Measurements from ENCODE around the gene MED27. TPM values are rescaled to one million over a fixed set of nuclear protein-coding genes. Genes with fewer than 3 reads are reported as not detected.
"Not testable (repeated sequence)": the region's sequence is repeated elsewhere in the genome, so short reads cannot be mapped to it uniquely, and the experiment has no call there.

MED27 gene
- total and polyA plus RNA-seq, 2 experiments from 2014 or later: 17.2 to 32.1 TPM

DNA sequence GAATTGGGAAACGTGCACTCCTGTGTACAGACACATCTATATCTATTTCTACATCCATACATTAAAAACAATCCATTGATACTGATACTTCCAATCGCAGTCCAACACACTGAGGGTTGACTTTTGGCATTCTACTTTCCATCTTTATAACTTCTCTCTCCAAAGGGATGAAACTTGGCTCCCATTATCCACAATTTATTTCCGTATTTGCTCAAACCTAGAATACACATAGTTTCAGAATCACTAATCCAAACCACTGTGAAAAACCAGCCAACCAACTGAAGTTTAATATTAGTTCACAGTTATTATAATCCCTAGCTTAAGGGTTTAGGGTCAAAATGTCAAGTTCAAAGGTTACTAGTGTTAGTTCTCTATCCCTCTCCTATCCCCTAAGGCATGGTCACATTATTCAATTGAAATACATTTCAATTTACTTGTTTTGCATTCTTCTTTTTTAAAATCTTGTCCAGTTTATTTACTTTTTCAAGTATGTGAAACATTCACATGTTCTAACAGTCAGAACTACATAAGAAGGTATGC is 156.5 kb downstream of the MED27 start:
- Histone ChIP-seq H2AFZ (no peak overlapping the region), H3K4me2 (no peak overlapping the region), H3K9me3 (ENCODE audit: low read depth) (no peaks in the 10 kb centered on the region), H3K4me1 (ENCODE audit: insufficient read depth) (no peaks in the 10 kb centered on the region), H3K4me3 (no peak overlapping the region), H4K20me1 (ENCODE audit: insufficient read depth, poor library complexity, severe bottlenecking) (no peaks in the 10 kb centered on the region), H3K27ac (no peak overlapping the region), H3K9me2 (replicated peaks; ENCODE audit: insufficient read depth) (no peaks in the 10 kb centered on the region), H3K36me3 (replicated peaks; ENCODE audit: insufficient read depth, low read depth) (no peaks in the 10 kb centered on the region), H3K79me2 (no peaks in the 10 kb centered on the region), H3K27me3 (no peaks in the 10 kb centered on the region)
- DNase-seq (ENCODE audit: low spot score): no peak
- 97% methylated on average over 3 of the region's 3 CpGs for WGBS (ENCODE audit: low lambda C conversion rate, missing lambda C conversion rate)
- TF ChIP-seq EZH2 (IDR thresholded peaks at IDR 0.05; ENCODE audit: borderline replicate concordance): no peak
- TF ChIP-seq, protein P1, sequence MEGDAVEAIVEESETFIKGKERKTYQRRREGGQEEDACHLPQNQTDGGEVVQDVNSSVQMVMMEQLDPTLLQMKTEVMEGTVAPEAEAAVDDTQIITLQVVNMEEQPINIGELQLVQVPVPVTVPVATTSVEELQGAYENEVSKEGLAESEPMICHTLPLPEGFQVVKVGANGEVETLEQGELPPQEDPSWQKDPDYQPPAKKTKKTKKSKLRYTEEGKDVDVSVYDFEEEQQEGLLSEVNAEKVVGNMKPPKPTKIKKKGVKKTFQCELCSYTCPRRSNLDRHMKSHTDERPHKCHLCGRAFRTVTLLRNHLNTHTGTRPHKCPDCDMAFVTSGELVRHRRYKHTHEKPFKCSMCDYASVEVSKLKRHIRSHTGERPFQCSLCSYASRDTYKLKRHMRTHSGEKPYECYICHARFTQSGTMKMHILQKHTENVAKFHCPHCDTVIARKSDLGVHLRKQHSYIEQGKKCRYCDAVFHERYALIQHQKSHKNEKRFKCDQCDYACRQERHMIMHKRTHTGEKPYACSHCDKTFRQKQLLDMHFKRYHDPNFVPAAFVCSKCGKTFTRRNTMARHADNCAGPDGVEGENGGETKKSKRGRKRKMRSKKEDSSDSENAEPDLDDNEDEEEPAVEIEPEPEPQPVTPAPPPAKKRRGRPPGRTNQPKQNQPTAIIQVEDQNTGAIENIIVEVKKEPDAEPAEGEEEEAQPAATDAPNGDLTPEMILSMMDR (IDR thresholded peaks at IDR 0.05; ENCODE audit: poor library complexity): no peak
- no peak for TF ChIP-seq EZH2phosphoT487 (IDR thresholded peaks at IDR 0.05; ENCODE audit: low read depth, severe bottlenecking, unreplicated experiment)

DNA sequence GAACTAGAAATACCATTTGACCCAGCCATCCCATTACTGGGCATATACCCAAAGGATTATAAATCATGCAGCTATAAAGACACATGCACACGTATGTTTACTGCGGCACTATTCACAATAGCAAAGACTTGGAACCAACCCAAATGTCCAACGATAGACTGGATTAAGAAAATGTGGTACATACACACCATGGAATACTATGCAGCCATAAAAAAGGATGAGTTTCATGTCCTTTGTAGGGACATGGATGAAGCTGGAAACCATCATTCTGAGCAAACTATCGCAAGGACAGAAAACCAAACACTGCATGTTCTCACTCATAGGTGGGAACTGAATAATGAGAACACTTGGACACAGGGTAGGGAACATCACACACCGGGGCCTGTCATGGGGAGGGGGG is 158.0 kb downstream of the MED27 start:
- 97% methylated on average over 5 of the region's 5 CpGs for WGBS (ENCODE audit: low lambda C conversion rate, missing lambda C conversion rate)

DNA sequence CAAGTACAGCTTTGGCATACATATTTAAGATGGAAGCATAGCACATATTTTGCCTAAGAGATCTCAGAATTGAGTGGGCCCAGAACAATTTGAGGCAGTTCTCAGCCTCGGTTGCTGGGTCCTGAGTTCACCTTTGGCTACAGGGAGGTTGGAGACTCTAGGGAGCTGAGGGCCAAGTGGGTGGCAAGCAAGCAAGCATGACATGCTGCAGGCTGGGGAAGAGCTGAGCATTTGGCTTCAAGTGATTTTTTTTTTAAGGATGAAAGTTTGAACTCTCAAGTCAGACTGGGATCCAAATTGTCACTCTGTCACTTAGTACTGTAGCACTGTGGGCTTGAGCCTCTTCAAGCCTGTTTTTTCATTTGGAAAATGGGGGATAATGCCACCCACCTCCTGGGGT is 160.5 kb downstream of the MED27 start:
- H3K27me3 ChIP-seq: no peaks in the 10 kb centered on the region
- no peak overlapping the region for H3K27ac ChIP-seq
- no peaks in the 10 kb centered on the region for H3K9me3 ChIP-seq (ENCODE audit: low read depth)
- H3K79me2 ChIP-seq: no peaks in the 10 kb centered on the region
- no peak for DNase-seq (ENCODE audit: low spot score)
- no peaks in the 10 kb centered on the region for H3K9me2 ChIP-seq (replicated peaks; ENCODE audit: insufficient read depth)
- H3K4me2 ChIP-seq: no peak overlapping the region
- no peak for TF ChIP-seq EZH2phosphoT487 (IDR thresholded peaks at IDR 0.05; ENCODE audit: low read depth, severe bottlenecking, unreplicated experiment)
- TF ChIP-seq EZH2 (IDR thresholded peaks at IDR 0.05; ENCODE audit: borderline replicate concordance): no peak
- TF ChIP-seq, protein P1 (IDR thresholded peaks at IDR 0.05; ENCODE audit: poor library complexity): no peak
- no peak overlapping the region for H2AFZ ChIP-seq
- WGBS (ENCODE audit: low lambda C conversion rate, missing lambda C conversion rate): 100% methylated on average over 1 of the region's 1 CpG
- H3K4me1 ChIP-seq (ENCODE audit: insufficient read depth): no peaks in the 10 kb centered on the region
- H4K20me1 ChIP-seq (ENCODE audit: insufficient read depth, poor library complexity, severe bottlenecking): no peaks in the 10 kb centered on the region
- H3K4me3 ChIP-seq: no peak overlapping the region
- no peaks in the 10 kb centered on the region for H3K36me3 ChIP-seq (replicated peaks; ENCODE audit: insufficient read depth, low read depth)

More for the DNA sequence above, 158.0 kb downstream of the MED27 start:
- not testable (repeated sequence) for H3K79me2 ChIP-seq; H4K20me1 ChIP-seq (ENCODE audit: insufficient read depth, poor library complexity, severe bottlenecking); H2AFZ ChIP-seq; H3K4me3 ChIP-seq; H3K36me3 ChIP-seq (replicated peaks; ENCODE audit: insufficient read depth, low read depth); H3K4me2 ChIP-seq; H3K27ac ChIP-seq; H3K9me3 ChIP-seq (ENCODE audit: low read depth); H3K4me1 ChIP-seq (ENCODE audit: insufficient read depth); DNase-seq (ENCODE audit: low spot score); H3K27me3 ChIP-seq; H3K9me2 ChIP-seq (replicated peaks; ENCODE audit: insufficient read depth)

DNA sequence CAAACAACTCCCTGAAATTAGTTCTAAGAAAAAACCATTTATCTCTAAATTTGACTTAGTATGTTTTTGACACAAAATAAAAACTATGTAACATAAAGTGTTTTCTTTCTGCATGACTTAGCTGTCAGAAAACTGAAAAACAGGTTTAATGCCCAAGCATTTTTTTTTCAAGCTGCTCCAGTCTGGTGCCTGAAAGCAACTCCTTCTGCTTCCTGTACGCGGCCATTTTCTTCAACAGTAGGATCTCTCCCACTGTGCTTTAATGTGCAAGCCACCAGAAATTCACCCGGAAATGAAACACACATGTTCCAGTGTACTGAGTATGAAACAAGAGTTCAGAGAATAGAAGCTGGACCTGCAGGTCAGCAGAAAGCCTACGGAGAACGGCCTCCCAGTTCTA is 161.2 kb downstream of the MED27 start:
- H3K27ac ChIP-seq: no peak overlapping the region
- no peak for DNase-seq (ENCODE audit: low spot score)
- no peaks in the 10 kb centered on the region for H3K36me3 ChIP-seq (replicated peaks; ENCODE audit: insufficient read depth, low read depth)
- H3K27me3 ChIP-seq: no peaks in the 10 kb centered on the region
- no peaks in the 10 kb centered on the region for H4K20me1 ChIP-seq (ENCODE audit: insufficient read depth, poor library complexity, severe bottlenecking)
- no peaks in the 10 kb centered on the region for H3K9me3 ChIP-seq (ENCODE audit: low read depth)
- 87% methylated on average over 5 of the region's 5 CpGs for WGBS (ENCODE audit: low lambda C conversion rate, missing lambda C conversion rate)
- no peak overlapping the region for H3K4me2 ChIP-seq
- no peak overlapping the region for H3K4me3 ChIP-seq
- no peak overlapping the region for H2AFZ ChIP-seq
- no peaks in the 10 kb centered on the region for H3K79me2 ChIP-seq
- no peaks in the 10 kb centered on the region for H3K4me1 ChIP-seq (ENCODE audit: insufficient read depth)
- TF ChIP-seq, protein P1 (IDR thresholded peaks at IDR 0.05; ENCODE audit: poor library complexity): no peak
- TF ChIP-seq EZH2 (IDR thresholded peaks at IDR 0.05; ENCODE audit: borderline replicate concordance) (no peak), EZH2phosphoT487 (IDR thresholded peaks at IDR 0.05; ENCODE audit: low read depth, severe bottlenecking, unreplicated experiment) (no peak)
- no peaks in the 10 kb centered on the region for H3K9me2 ChIP-seq (replicated peaks; ENCODE audit: insufficient read depth)

Measured in hepatocyte (in vitro differentiated cells).